Right lung (tissue), 5 donors: ENCODE measurements around the gene GLI3. TPM values are rescaled to one million over a fixed set of nuclear protein-coding genes. Genes with fewer than 3 reads are reported as not detected.

Experiments
- DNase-seq, 2 donors: peaks; one replicate each; pipeline ENCODE4 v3.0.0-alpha.2; 2013
- polyA plus RNA-seq, 5 donors: library from polyadenylated mRNA; unstranded; fragments of 120-200 nt; gene quantifications; one replicate each; pipeline versions ENCODE4 v1.2.1 to v1.2.3, GENCODE V29; 2013; ENCODE audit warnings: inconsistent platforms in 1 of 5, low replicate concordance in 1 of 5; ENCODE audit not compliant: insufficient read length in 5 of 5, insufficient read depth in 1 of 5

Gene GLI3
- polyA plus RNA-seq, 5 donors, result 26.5 to 35.8 (median 28.7) TPM

DNA sequence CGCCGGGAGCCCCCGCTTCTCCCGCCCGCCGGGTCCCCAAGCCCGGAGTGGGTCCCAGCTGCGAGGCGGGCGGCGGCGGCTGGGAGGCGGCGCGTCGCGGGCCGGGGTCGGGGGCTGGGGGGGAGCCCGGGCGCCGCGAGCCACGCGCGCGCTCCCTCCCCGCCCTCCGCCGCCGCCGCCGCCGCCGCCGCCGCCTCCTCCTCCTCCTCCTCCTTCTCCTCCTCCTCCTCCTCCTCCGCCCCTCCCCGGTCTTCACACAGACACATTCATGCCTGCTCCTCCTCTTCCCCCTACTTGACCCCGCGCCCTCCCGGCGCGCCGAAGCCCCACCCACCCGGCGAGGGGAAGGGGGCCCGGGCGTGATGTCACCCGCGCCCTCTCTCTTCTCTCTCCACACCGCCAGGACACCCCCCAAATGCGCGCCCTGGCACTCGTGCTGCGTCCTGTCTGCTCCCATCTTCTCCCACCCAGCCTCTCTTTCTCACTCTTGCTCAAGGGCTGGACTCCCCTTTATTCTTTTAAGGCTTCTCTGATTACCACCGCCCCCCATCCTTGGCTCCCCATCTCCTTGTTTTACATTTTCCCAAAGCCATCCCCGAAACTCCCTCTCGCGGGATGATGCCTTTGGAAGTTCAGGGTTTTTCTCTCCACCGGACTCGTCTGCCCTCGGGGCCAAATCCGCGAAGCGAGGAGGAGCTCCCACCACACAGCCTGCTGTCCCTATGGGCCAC lies 967 bp upstream of the GLI3 start:
- peak; percentile 82 to 88 for DNase-seq

DNA sequence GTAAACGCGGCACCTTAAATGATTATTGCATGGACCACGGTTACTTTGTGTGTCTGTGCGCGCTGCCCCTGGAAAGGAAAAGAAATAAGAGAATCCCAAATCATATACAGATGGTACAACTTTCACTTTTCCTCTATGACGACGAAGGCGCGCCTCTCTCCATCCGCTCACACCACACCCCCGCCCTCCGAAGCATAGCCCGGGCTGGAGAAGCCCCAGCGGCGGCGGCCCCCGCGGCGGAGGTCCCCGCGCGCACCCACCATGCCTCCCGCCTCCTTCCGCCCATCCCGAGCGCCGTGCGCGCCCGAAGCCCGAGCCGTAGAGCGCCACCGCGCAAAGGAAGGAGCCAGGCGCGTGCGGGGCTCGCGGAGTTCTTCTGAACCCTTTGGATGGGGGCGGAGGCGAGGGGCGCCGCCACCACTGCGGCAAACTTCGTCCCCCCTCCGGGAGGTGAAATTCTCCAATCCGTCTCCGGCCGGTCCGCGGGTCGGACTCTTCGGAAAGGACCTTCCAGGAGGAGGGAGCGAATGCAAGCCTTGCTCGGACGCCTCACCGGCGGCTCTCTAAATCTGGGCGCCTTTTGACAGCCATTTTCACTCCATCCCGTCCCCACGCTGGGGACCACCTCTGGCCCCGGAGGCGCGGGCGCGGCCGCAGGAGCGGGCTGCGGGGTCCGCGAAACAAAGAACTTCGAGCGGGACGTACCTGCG lies 588 bp downstream of the GLI3 start:
- peak; percentile 57 to 65 for DNase-seq

DNA sequence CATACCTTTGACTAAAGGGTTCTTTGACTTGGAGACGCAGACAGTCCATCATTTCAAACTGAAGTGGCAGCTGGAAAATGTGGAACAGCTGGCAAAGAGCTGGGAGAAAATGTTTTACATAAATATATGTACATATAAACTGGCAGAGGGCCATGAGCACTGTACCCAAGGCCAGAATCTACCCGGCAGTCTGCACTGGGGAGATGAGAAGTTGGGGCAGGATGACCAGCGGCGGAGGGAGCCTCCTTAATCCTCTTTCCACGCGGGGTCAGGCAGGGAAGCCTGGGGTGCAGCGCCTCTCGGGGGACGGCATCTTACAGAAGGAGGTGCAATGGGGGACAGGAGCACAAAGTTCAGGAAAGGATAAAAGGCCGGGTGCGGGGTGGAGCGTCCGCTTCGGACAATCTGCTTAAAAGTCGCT lies 1.3 kb downstream of the GLI3 start:
- DNase-seq, result no peak

DNA sequence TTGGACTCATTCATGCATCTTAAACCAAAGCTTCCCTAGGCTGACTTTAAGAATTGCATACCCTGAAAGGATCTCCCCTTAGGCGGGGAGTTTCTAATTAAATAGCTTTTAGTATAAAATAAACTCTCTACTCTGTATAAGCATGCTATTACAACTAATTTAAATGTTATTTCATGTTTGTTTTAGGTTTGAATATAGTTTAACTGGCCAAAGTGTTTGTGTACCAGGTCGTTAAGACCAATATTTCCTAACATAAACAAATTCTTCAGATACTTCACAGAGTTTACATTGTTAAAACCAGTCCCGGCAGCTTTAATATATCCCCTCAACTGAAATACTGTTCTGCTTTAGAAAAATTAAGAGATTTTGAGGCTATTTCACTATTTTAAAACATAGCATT lies 2.3 kb downstream of the GLI3 start:
- DNase-seq, result no peak

DNA sequence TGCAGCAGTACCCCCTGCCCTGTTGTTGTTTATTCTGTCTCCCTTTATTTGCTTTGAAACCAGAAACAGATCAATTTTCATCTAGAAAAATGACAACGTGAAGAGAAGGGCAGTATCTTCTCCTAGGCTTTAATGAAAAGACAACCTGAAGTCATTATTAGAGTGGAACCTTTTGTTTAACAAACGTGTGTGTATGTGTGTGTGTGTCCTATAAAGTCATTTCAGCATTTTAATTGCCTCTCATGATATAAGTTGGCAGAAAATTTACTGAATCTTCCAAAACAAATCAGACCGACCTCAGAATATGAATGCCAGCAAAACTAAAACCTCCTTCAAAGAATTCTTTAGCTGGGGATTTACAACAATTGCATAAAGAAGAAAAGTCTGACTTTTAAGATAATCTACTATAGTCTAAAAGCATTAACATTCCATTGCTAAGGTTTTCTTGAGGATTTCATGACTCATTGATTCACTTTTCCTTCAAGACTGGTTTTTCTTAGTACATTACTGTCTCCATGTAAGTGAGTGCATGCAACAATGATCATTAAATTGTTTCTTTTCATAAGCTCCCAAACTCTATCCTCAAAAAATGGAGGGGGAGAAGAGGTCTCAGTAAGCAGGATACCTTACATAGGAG lies 3.2 kb downstream of the GLI3 start:
- DNase-seq, result no peak

DNA sequence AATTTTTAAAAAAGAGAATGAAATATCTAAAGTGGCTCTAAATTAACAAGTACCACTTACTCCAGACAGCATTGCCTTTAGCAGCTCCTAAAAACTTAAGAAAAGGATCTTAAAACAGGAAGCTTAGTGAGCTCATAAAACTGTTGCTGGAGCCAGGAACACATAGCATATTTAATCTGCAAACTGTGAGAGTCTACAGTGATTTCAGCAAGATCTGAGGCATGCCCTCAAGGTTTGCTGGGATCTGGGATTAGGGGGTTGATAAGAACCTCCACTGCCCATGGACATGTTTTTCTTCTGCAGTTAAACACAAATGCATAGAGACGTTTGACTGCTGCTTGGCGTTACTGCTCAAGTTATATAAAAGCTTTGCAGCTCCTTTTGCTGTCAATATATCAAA lies 3.8 kb downstream of the GLI3 start:
- DNase-seq, result no peak

DNA sequence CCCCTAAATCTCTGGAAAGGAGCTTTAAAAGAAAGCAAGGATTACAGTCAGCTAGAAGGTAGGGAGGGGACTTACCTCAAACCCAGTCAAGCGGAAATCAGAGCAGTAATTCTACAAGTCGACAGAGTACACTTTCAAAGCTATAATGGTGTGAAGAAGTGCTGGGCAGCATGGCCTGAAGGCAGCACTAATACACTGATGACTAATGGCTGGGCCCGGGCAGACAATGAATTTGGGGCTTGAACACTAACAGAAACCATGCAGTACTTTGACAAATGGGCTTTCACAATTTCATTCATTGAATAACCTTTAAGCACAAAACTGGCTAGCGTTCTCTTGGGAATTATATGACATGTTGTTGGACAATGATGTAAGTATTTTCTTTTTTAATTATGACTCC lies 4.7 kb downstream of the GLI3 start:
- DNase-seq, result no peak

DNA sequence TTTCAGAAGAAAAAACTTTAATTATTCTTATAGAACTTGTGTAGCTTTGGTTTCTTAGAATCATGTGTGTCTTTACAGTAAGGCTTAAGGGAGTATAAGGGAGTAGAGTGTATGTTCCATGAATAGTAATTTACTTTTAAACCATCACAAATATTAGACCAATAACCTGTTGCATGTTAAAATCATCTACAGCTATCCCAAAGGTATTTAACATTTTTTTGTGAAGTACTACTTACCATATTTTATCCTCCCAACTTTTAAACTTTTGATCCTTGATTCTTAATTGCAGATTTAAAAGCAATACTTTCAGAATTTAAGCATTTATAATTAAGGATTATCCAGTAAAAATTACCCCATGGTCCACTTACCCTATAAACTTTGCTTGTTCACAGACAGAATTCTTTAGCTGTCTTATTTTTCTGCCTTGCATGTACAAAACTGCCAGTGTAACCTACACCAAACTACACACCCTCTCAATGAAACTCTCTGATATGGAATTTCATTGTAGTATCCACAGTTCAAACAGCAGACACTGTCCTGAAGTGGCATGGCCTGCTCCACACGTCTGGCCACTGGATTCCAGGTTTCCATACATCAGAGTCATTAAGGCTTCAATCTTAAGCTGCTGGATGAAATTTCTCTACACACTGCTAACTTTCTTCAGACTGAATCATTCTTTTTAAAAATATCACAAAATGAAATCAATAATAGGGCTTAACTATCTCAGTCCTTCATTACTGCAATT lies 5.8 kb downstream of the GLI3 start:
- DNase-seq, result no peak

DNA sequence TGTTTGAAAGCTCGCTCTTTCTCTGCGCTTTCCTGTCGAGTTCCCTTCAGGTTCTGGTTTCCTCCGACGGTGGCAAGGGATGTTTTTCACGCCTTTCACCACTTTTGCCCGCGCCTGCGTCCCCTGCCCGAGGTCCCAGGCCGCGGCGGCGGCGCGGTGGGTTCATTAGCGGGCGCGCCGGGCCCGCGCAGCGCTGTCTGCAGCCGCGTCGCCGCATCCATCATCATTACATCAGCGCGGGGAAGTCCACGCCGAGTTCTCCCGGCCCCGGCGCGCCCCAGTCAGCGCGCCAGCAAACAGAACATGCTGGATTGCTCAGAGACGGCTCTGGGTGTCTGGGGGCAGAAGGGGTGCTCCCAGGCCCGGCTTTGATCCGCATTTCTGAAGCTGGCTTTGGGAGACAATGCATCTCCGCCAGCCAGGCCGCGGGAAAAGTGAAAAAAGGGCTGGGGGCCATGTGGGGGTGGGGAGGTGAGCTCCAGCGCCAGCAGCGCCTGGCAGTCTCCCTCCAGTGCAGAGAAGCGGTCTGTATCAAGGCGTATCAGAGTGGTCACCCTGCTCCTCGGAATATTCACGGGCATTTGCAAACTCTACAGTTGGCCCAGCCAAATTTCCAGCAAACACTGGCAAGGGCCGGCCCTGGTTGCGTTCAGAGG lies 8.9 kb downstream of the GLI3 start:
- peak; percentile 61 to 66 for DNase-seq

DNA sequence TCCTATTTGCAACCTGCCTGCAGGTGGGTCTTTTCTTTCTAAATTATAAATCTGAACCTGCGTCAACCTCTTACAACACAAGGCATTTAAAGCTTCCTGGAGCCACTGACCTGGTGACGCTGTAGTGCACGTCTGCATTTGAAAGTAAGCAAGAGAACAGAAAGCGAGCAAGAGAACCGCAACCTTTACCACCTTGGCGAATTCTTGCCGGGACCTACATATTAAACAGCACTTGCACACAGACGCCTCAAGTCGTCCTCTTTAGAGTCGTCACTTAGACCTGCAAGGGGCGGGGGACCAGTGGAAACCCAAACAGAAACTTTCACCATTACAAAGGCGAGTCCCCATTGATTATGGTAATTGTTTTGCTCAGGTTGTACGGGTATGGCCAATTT lies 9.5 kb downstream of the GLI3 start:
- no peak for DNase-seq

DNA sequence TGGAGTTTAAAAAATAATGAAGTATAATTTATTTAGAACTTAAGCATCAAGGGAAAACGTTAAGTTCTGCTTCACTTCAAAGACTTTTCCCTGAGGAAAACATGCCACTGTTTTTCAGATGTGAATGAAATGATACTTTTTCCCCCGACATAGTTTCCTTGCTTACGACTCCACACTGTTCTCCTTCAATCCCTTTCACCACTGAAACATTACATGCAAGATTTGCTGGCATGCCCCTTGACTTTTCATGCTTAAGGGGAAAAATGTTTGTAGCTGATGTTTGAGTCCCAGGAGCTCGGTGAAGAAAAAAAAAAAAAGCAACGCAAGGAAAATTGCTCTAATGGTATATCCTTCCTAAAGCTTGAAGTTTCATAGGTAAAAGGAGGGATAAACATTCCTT lies 10.0 kb downstream of the GLI3 start:
- DNase-seq, result no peak

DNA sequence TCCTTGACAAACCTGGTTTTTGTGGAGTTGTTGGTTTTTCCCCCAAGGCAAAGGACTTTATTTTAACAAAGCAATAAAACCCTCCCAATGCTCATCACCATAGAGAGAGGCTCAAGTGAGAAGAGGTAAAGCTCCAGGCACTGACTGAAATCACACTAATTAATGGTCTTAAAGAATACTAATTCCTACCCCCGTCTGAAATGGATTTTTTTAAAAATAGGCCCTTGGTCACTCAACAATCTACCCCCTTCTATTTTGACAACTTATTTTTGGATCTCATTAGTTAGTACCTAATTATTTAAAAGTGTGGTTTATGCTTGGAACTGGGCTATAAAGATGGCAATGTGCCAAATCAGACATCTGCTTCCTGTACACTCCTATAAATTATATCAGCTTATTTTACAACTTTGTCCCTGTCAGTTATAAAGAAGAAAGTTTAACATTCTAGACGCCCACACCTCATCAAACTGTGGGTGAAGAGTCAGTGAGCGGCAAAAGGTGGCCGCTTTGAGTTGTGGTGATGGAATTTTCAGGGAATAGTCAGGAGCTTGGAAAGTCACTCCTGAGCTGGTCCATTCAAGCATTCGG lies 10.6 kb downstream of the GLI3 start:
- DNase-seq, result peak; percentile 58 to 64

DNA sequence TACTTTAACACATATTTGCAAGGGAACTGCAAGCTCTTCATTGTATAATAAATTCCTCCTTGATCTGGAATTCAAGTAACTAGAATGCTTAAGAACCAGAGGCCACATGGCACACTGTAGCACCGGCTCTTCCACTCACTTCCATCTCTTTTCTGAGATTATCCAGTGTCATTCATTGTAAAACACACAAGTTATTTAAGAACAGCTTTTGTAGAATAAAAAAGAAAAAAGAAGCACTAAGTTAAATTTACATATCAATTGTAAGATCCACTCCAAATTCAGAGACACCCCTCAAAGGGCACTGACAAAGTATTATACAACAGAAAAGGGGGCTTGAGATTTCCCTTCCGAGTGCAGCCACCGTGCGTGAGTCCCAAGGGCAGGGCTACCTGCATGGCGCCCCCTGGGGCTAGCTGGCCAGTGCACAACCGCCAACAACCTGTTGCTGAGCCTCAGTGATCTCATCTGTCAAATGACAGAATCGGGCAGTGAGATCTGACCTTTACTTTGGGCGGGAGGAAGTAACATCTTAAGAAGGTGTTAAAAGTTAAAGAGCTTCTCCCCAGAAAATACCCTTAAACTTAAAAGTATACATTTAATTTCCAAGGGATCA lies 12.5 kb downstream of the GLI3 start:
- DNase-seq, result no peak

DNA sequence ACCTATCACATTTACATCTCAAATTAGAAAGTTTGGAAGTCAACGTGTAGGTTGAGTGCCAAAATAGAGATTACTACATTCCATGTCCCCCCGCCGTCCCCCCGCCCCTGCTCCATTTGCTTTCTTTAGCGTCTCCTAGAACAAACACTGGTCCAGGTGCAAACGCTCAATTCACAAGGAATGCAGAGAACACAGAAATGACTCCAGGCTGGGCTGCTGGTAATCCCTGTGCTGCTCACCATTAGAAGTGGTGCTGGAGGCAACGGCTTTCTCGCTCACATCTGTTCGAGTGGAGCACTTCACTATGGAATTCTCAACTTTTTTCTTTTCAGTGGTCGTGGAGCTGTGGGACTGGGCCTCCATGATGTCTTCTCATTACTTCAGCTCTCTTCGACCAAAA lies 14.1 kb downstream of the GLI3 start:
- DNase-seq, result no peak

DNA sequence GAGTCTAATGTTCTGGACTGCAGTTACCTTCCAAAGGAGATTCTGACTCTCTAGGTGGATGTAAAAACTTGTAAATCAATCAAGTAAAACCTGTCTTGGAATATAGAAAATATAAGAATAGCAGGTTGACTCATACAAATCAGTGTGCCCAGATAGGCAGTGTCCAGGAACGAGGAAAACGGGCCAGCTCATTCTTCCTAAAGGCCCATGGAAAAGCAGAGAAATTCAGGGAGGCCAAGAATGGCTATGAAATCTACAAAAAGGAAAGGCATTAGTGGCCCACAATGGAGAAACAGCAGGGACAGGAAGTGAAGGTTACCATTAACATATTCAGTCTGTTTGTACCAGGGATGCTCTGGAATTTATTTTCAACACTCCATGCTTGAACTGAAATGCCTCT lies 14.9 kb downstream of the GLI3 start:
- DNase-seq, result no peak

DNA sequence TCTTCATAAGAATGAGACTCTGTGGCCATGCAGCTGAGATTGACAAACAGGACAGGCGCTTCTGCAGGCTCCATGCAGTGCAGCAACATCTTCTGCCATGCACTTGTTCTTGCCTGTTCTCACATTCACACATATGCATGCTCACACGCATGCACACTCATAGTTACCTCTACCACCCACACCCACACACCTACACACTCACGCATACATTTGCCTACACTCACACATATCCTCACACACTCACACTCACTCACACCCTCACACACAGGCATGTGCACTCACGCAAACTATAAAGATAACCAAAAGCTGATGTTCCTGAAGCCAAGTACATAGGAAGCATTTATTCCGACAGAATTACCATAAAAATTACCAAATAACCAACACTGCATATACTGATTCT lies 15.7 kb downstream of the GLI3 start:
- DNase-seq, result no peak

DNA sequence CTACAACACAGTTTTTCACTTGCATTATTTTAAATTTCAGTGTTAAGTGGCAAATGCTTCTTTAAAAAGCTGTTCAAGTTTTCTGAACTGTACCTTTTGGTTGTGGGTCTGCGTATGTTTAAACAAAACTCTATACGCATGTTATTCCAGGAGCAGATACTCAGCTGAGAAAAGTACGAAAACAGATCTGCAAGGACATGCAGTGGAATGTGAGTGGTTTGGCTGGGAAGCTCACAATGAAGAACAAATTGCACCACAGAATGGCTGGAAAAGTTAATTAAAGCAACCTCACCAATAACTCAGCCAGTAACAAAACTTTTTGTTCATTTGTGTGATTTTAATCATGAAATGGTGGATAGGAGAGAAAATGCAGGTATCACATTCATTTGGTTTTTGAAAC lies 17.6 kb downstream of the GLI3 start:
- no peak for DNase-seq

DNA sequence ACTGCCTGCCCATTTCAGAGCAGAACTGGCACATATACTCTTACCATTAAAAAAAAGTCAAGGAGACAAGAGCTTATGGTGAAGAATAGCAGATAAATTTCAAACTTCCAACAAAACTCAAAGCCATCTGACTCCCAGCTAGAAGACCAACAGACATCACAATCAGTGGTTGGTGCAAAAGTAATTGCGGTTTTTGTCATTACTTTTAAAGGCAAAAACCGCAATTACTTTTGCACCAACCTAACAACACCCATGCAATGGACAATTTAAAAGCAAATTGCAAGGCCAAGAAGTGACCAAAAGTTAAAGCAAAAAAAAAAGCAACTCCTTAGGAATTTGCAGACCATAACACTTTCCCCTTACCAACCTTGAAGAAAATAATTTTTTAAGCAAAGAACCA lies 18.8 kb downstream of the GLI3 start:
- no peak for DNase-seq

DNA sequence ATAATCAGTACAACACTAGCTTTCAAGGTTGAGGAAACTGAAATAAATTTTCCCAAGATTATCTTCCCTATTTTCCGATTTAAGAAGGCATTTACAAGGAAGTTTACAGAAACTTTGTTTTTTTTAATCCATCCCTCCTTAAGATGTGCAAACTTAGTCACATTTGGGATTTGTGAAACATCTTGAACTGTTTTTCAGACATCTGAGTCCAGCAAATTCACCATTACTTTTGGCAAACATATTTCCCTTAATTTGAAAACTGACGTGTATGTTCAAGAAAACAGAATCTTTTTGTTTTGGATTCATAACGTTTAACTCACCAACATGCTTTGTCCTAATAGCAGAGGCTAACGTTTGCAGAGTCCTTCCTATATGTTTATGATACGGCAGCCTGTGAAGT lies 19.5 kb downstream of the GLI3 start:
- DNase-seq, result no peak

DNA sequence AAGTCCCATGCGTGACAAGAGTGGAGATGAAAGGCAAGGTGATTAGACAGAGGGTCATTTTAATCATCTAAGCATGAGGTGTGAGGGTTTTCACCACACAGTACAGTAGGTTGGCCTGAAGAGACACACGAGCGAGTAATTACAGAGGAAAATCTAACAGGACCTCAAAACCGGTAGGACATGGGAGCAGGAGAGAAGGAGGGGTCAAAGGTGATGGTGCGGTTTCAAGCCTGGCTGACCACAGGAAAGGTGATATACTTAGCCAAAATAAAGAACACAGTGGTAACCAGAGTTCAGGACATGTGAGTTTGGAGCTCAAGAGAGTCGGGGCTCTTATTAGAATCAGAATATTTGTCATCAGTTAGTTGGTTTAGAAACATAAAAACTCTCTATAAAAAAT lies 20.0 kb downstream of the GLI3 start:
- no peak for DNase-seq

DNA sequence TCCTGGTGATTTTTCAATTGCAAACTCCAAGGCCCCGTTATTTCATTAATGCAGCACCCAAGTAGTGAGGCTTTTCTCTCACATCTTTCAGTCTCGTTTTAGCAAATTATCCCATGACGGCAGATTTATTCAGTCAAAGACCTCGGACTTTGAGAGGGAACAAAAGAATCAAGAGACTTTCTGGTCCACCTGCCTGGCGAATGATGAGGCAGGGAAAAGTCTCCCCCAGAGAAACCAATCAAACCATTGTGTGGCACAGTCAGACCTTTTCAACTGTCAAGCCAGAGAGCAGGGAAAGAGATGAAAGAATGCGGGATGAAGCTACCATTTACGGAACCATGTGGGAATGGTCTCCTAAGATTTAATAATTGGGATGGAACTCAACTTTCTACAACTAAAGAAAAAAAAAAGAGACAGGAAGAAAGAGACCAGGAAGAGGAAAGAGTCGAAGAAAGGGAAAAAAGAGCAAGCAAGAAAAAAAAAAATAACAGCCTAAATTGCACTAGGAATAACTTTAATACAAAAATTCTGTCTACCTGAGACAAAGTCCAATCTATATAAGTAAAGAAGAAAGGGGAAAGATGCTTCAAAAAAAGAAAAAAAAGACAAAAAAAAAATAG lies 22.8 kb downstream of the GLI3 start:
- no peak for DNase-seq
